OCI-LY7 (cell line): Measurements from ENCODE around the gene LRRC8D. TPM values are rescaled to one million over a fixed set of nuclear protein-coding genes. Genes with fewer than 3 reads are reported as not detected.

Experiments
- BruUV-seq: library from RNA; stranded (reverse); fragments of 400-500 nt; replicated peaks from 2 replicates; lab custom pipeline; 2021; lab: Mats Ljungman, UMichigan
- CTCF ChIA-PET: fragments of 300-600 bp; sonication (Branson Sonifier 250); formaldehyde crosslinking; loops from one replicate; lab custom pipeline; 2022; ENCODE audit warnings: antibody characterized with exemption; ENCODE audit not compliant: unreplicated experiment; lab: Charles Lee
- POLR2A ChIA-PET: fragments of 300-600 bp; sonication (Branson Sonifier 250); formaldehyde crosslinking; loops from one replicate; lab custom pipeline; 2022; ENCODE audit warnings: antibody characterized with exemption; lab: Charles Lee
- DNase-seq: peaks from one replicate; pipeline ENCODE4 v3.0.0-alpha.2; 2015; ENCODE audit warnings: low spot score
- H2AFZ ChIP-seq: fragments of 200-600 bp; sonication (generic), shearing (Covaris generic); 2 replicates; pipeline ENCODE4 v1.6.1; 2014; ENCODE audit warnings: mild to moderate bottlenecking, antibody characterized with exemption, low read length, moderate library complexity
- H3K27ac ChIP-seq: fragments of 200-600 bp; sonication (generic); 2 replicates; pipeline ENCODE4 v1.5.1; 2014; ENCODE audit warnings: mixed run types, low read depth, mild to moderate bottlenecking, moderate library complexity, low read length, inconsistent platforms; ENCODE audit not compliant: poor library complexity, severe bottlenecking
- H3K36me3 ChIP-seq: fragments of 200-600 bp; sonication (generic); 2 replicates; pipeline ENCODE4 v1.6.1; 2014; ENCODE audit warnings: mild to moderate bottlenecking, antibody characterized with exemption, low read length, moderate library complexity, mixed read lengths; ENCODE audit not compliant: insufficient read depth
- H3K4me1 ChIP-seq: fragments of 200-600 bp; sonication (generic); 2 replicates; pipeline ENCODE4 v1.5.1; 2014; ENCODE audit warnings: mild to moderate bottlenecking, low read length; ENCODE audit not compliant: insufficient read depth, poor library complexity, severe bottlenecking
- H3K4me2 ChIP-seq: fragments of 200-600 bp; sonication (generic); 2 replicates; pipeline ENCODE4 v1.6.1; 2014; ENCODE audit warnings: mild to moderate bottlenecking, low read length
- H3K4me3 ChIP-seq: fragments of 200-600 bp; sonication (generic); 2 replicates; pipeline ENCODE4 v1.5.1; 2014; ENCODE audit warnings: mild to moderate bottlenecking, low read depth, low read length; ENCODE audit not compliant: poor library complexity, severe bottlenecking
- H3K79me2 ChIP-seq: fragments of 200-600 bp; sonication (generic); 2 replicates; pipeline ENCODE4 v1.6.1; 2016; ENCODE audit warnings: low read depth, mild to moderate bottlenecking, low read length, moderate library complexity, mixed read lengths; ENCODE audit not compliant: insufficient read depth
- H3K9me2 ChIP-seq: fragments of 200-600 bp; sonication (generic); 2 replicates; pipeline ENCODE4 v1.6.1; 2016; ENCODE audit warnings: mild to moderate bottlenecking, low read length, mixed read lengths; ENCODE audit not compliant: insufficient read depth
- H3K9me3 ChIP-seq: fragments of 200-600 bp; sonication (generic); 2 replicates; pipeline ENCODE4 v1.6.1; 2014; ENCODE audit warnings: mild to moderate bottlenecking, mixed run types, low read length, mixed read lengths
- H4K20me1 ChIP-seq: fragments of 200-600 bp; sonication (generic); 2 replicates; pipeline ENCODE4 v1.6.1; 2014; ENCODE audit warnings: mild to moderate bottlenecking, antibody characterized with exemption, low read length, moderate library complexity, mixed read lengths; ENCODE audit not compliant: insufficient read depth
- CTCF ChIP-seq: fragments of 200-600 bp; sonication (generic); conservative IDR thresholded peaks from 2 replicates; pipeline ENCODE4 v1.5.1; 2014; ENCODE audit warnings: mild to moderate bottlenecking, antibody characterized with exemption, low read length, moderate library complexity, mixed read lengths
- EZH2phosphoT487 ChIP-seq: fragments of 200-600 bp; sonication (generic); IDR thresholded peaks from 2 replicates; pipeline ENCODE4 v1.6.1; 2018; ENCODE audit warnings: low read depth, borderline replicate concordance, mild to moderate bottlenecking, mixed run types, antibody characterized with exemption, low read length, moderate library complexity, mixed read lengths
- intact Hi-C: fragments of 100-400 bp; cut with micrococcal nuclease; formaldehyde crosslinking; loops from one replicate; pipeline ENCODE4 v1.10.0; 2022; ENCODE audit not compliant: unreplicated experiment
- total RNA-seq, 2 experiments: library from RNA; depleted of rRNA in 1 of 2; stranded (reverse); fragments of >200 nt in 1 of 2; shearing (Covaris generic) in 1 of 2; gene quantifications; 2 replicates each; pipeline ENCODE4 v1.2.3, GENCODE V29; 2014 to 2022

LRRC8D gene
- total RNA-seq, 2 experiments from 2014 or later = 23.8 to 37.1 TPM

- intact Hi-C loops = no loop called here
- no TSS peak for BruUV-seq
- H3K9me3 ChIP-seq = no peaks in the 10 kb centered on the region
Observed at GRCh38 chr1:89806616-89807015, 14.2 kb upstream of the LRRC8D start.

GRCh38 chr1:89807503-89807902 lies 13.3 kb upstream of the LRRC8D start:
- no peak for DNase-seq
- Histone ChIP-seq H3K79me2 (no peaks in the 10 kb centered on the region), H3K36me3 (no peaks in the 10 kb centered on the region), H3K4me2 (no peak overlapping the region), H3K4me3 (no peak overlapping the region), H3K4me1 (no peaks in the 10 kb centered on the region), H2AFZ (no peak overlapping the region), H3K27ac (no peak overlapping the region), H3K9me2 (no peaks in the 10 kb centered on the region), H3K9me3 (no peaks in the 10 kb centered on the region), H4K20me1 (no peaks in the 10 kb centered on the region)
- BruUV-seq = no TSS peak
- intact Hi-C loops = no loop called here
- POLR2A ChIA-PET = interaction anchor here (0.6 kb wide), 1 partner anchor 158 kb away, joined by 3 read pairs; no protein-coding TSS in a partner anchor
- CTCF ChIA-PET = no interaction called here
- TF ChIP-seq EZH2phosphoT487 = no peak
- TF ChIP-seq CTCF = no peak

More at GRCh38 chr1:89806616-89807015, 14.2 kb upstream of the LRRC8D start:
- Histone ChIP-seq H3K4me1 (no peaks in the 10 kb centered on the region), H4K20me1 (no peaks in the 10 kb centered on the region), H3K4me2 (no peak overlapping the region), H3K27ac (no peak overlapping the region), H2AFZ (no peak overlapping the region), H3K36me3 (no peaks in the 10 kb centered on the region), H3K9me2 (no peaks in the 10 kb centered on the region), H3K79me2 (no peaks in the 10 kb centered on the region), H3K4me3 (no peak overlapping the region)
- no peak for DNase-seq
- CTCF ChIA-PET = no interaction called here
- POLR2A ChIA-PET = interaction anchor here (0.6 to 0.7 kb wide), 3 partner anchors 12 to 138 kb away, joined by 3 to 5 read pairs (median 3); no protein-coding TSS in a partner anchor
- no peak for TF ChIP-seq EZH2phosphoT487
- no peak for TF ChIP-seq CTCF

- BruUV-seq = no TSS peak
- H3K4me2 ChIP-seq = no peak overlapping the region
- no peaks in the 10 kb centered on the region for H3K4me1 ChIP-seq
- intact Hi-C loops = no loop called here
- TF ChIP-seq CTCF (no peak), EZH2phosphoT487 (no peak)
- H3K9me3 ChIP-seq = no peaks in the 10 kb centered on the region
- DNase-seq = no peak
- no peak overlapping the region for H3K4me3 ChIP-seq
- no peaks in the 10 kb centered on the region for H3K36me3 ChIP-seq
- no peaks in the 10 kb centered on the region for H3K79me2 ChIP-seq
- no peaks in the 10 kb centered on the region for H3K9me2 ChIP-seq
- ChIA-PET POLR2A (interaction anchor here (0.6 kb wide), 1 partner anchor 157 kb away, joined by 3 read pairs; no protein-coding TSS in a partner anchor), CTCF (no interaction called here)
- no peaks in the 10 kb centered on the region for H4K20me1 ChIP-seq
- no peak overlapping the region for H3K27ac ChIP-seq
- no peak overlapping the region for H2AFZ ChIP-seq
Observed at GRCh38 chr1:89807983-89808382, 12.8 kb upstream of the LRRC8D start.
